Tibial nerve (tissue), 4 donors: ENCODE data around the gene ARHGAP6. TPM values are rescaled to one million over a fixed set of nuclear protein-coding genes. Genes with fewer than 3 reads are reported as not detected.

Experiments
- DNase-seq, 2 donors: peaks; one replicate each; pipeline ENCODE4 v3.0.0-alpha.2; 2019; ENCODE audit warnings: low spot score in 2 of 2
- H3K27ac ChIP-seq, 4 donors: fragments of 200-600 bp; sonication (generic) in 3 of 4; one replicate each; pipeline ENCODE4 v1.5.1; 2017 to 2019; ENCODE audit warnings: mild to moderate bottlenecking in 1 of 4
- H3K27me3 ChIP-seq, 2 donors: fragments of 200-600 bp; sonication (generic) in 1 of 2; one replicate each; pipeline versions ENCODE4 v1.5.1 to v1.6.0; 2017 to 2019
- H3K36me3 ChIP-seq, 3 donors: fragments of 200-600 bp; sonication (generic); one replicate each; pipeline ENCODE4 v1.5.1; 2018 to 2019
- H3K4me1 ChIP-seq, 4 donors: fragments of 200-600 bp; sonication (generic) in 3 of 4; one replicate each; pipeline ENCODE4 v1.5.1; 2017 to 2019
- H3K4me3 ChIP-seq, 4 donors: fragments of 200-600 bp; sonication (generic) in 3 of 4; one replicate each; pipeline ENCODE4 v1.5.1; 2017 to 2019; ENCODE audit warnings: mild to moderate bottlenecking in 1 of 4, moderate library complexity in 1 of 4
- H3K9me3 ChIP-seq, 4 donors: fragments of 200-600 bp; sonication (generic) in 3 of 4; one replicate each; pipeline ENCODE4 v1.5.1; 2017 to 2019
- EP300 ChIP-seq, 2 donors: sonication (generic); formaldehyde crosslinking; IDR thresholded peaks; one replicate each; pipeline ENCODE4 v1.6.1; 2017; ENCODE audit warnings: antibody characterized with exemption in 2 of 2, mild to moderate bottlenecking in 1 of 2
- POLR2A ChIP-seq, 2 donors: fragments of 450-650 bp; IDR thresholded peaks; one replicate each; pipeline ENCODE4 v1.6.1; 2017; ENCODE audit warnings: antibody characterized with exemption in 2 of 2, mild to moderate bottlenecking in 2 of 2, moderate library complexity in 2 of 2
- WGBS, 2 donors: methylation state at CpG; one replicate each; pipeline ENCODE4 v1.1.5; 2018; 5-methylcytosine and 5-hydroxymethylcytosine counted together
- total RNA-seq, 4 donors: library from RNA; depleted of rRNA; stranded (reverse); fragments of >200 nt; gene quantifications; one replicate each; pipeline ENCODE4 v1.1.0, GENCODE V29; 2016
- TF ChIP-seq, protein P1 (sequence below), 5 experiments: fragments of 200-600 bp in 3 of 5; fragments of 450-650 bp in 2 of 5; sonication (generic) in 3 of 5; IDR thresholded peaks; one replicate each; pipeline ENCODE4 v1.5.1; 2016 to 2019; ENCODE audit warnings: antibody characterized with exemption in 5 of 5, mild to moderate bottlenecking in 3 of 5, moderate library complexity in 2 of 5

Gene ARHGAP6
- total RNA-seq, 4 donors from 2014 or later = 16.0 to 51.9 (median 39.3) TPM

DNA sequence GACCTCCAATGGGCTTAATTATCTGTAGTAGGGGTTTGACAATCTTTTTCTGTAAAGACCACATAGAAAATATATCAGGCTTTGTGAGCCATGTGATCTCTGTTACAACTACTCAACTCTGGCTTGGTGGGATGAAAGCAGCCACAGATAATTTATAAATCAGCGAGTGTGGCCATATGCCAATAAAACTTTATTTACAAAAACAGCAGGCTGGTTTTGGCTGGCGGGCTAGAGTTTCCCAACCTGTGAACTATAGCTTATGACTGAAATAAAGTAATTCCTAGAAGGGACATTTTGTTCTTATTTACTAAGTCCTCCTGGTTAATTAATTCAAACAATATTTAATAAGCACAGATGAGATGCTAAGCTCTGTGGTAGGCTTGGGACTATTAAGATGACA lies 408.4 kb downstream of the ARHGAP6 start:
- WGBS, 2 donors = 82 to 95% methylated on average over 2 of the region's 2 CpGs
- no peak for DNase-seq
- Histone ChIP-seq H3K27me3 (no peaks in the 10 kb centered on the region), H3K36me3 (no peaks in the 10 kb centered on the region), H3K27ac (no peak overlapping the region), H3K4me1 (no peaks in the 10 kb centered on the region), H3K4me3 (no peak overlapping the region), H3K9me3 (no peaks in the 10 kb centered on the region)
- TF ChIP-seq, protein P1, sequence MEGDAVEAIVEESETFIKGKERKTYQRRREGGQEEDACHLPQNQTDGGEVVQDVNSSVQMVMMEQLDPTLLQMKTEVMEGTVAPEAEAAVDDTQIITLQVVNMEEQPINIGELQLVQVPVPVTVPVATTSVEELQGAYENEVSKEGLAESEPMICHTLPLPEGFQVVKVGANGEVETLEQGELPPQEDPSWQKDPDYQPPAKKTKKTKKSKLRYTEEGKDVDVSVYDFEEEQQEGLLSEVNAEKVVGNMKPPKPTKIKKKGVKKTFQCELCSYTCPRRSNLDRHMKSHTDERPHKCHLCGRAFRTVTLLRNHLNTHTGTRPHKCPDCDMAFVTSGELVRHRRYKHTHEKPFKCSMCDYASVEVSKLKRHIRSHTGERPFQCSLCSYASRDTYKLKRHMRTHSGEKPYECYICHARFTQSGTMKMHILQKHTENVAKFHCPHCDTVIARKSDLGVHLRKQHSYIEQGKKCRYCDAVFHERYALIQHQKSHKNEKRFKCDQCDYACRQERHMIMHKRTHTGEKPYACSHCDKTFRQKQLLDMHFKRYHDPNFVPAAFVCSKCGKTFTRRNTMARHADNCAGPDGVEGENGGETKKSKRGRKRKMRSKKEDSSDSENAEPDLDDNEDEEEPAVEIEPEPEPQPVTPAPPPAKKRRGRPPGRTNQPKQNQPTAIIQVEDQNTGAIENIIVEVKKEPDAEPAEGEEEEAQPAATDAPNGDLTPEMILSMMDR (IDR thresholded peaks at IDR 0.05) = no peak
- no peak for TF ChIP-seq POLR2A (IDR thresholded peaks at IDR 0.05)
- no peak for TF ChIP-seq EP300 (IDR thresholded peaks at IDR 0.05)

DNA sequence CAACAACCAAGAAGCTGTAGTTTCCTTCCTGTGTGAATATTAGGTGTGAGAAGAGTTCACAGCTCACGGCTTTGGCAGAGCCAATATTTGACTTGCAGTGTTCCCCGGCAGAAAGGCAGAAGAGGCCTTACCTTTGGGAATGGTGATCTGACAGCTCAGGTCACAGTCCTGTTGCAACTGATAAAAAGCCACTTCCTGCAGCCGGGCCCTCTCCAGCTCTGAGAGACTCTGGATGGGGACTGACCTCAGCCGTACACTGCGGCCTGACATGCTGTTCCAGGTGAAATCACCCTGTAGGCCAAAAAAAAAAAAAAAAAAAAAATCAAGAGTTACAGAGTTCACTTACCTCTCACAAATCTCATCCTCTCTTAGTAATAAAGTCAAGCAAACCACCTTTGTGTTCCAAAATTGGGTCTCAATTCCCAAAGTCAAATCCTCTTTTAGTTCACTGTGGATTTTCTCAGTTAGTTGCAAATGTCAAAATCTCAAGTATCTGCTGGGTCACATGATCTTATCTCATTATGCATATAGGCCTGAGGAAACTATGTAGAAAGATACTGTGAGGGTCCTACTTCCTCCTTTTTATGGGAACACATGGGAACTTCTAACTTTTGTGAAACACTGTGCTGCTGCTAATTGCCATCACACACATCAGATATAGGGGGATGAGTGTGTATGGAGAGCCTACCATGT lies 411.2 kb downstream of the ARHGAP6 start:
- H3K9me3 ChIP-seq = no peaks in the 10 kb centered on the region
- no peaks in the 10 kb centered on the region for H3K36me3 ChIP-seq
- TF ChIP-seq, protein P1 (IDR thresholded peaks at IDR 0.05) = no peak
- TF ChIP-seq EP300 (IDR thresholded peaks at IDR 0.05) (no peak), POLR2A (IDR thresholded peaks at IDR 0.05) (no peak)
- 79 to 87% methylated on average over 5 of the region's 5 CpGs for WGBS, 2 donors
- H3K27ac ChIP-seq = no peak overlapping the region
- no peaks in the 10 kb centered on the region for H3K27me3 ChIP-seq
- no peak overlapping the region for H3K4me3 ChIP-seq
- no peaks in the 10 kb centered on the region for H3K4me1 ChIP-seq
- no peak for DNase-seq

DNA sequence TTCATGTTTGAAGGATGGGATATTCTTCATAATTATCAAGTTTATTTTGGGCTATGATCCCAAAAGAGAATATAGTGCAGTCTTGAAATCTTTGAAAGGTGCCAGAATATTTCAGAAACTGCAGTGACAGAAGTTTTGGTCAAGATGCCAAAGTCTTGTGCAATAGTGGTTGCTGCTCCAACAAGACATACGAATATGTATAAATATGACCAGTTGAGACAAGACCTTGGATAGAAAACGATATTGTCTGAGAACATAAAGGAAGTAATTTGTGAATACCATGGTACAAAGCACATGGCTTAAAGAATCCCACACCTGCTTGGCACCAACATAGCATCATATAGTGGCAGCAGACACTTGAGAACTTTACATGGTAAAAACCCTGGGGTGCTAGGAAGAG lies 421.1 kb downstream of the ARHGAP6 start:
- peak in 1 of 2 donors; percentile 61 for DNase-seq
- TF ChIP-seq EP300 (IDR thresholded peaks at IDR 0.05) = peak in 1 of 2 donors; percentile 19
- TF ChIP-seq, protein P1 (IDR thresholded peaks at IDR 0.05) = no peak
- no peak for TF ChIP-seq POLR2A (IDR thresholded peaks at IDR 0.05)
- Histone ChIP-seq H3K27me3 (no peaks in the 10 kb centered on the region), H3K9me3 (no peaks in the 10 kb centered on the region), H3K36me3 (no peaks in the 10 kb centered on the region), H3K27ac (no peak overlapping the region), H3K4me3 (no peak overlapping the region), H3K4me1 (no peaks in the 10 kb centered on the region)
- WGBS, 2 donors = 40 to 47% methylated on average over 2 of the region's 2 CpGs

DNA sequence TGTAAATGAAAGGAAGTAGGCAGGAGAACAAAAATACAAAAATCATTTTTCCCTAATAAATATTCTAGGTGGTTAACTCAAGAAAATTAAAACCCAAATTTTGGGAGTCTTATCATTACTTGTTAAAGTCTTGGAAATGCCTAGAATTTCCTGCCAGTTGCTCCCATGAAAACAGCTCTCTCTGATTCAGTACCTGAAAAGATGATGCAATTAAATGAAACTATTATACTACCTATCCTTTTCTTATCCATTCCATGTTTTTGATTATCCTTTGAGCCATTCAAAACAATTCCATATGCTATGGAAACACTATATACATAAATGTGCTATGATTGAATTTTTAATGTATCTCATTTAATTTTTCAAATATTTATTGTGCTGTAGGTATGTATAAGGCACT lies 423.0 kb downstream of the ARHGAP6 start:
- no peaks in the 10 kb centered on the region for H3K9me3 ChIP-seq
- no peaks in the 10 kb centered on the region for H3K27me3 ChIP-seq
- no peak for TF ChIP-seq EP300 (IDR thresholded peaks at IDR 0.05)
- TF ChIP-seq, protein P1 (IDR thresholded peaks at IDR 0.05) = no peak
- no peak for TF ChIP-seq POLR2A (IDR thresholded peaks at IDR 0.05)
- peak overlapping the region in 1 of 4 donors; percentile 58 for H3K27ac ChIP-seq
- no peak overlapping the region for H3K4me3 ChIP-seq
- DNase-seq = no peak
- no peaks in the 10 kb centered on the region for H3K4me1 ChIP-seq
- H3K36me3 ChIP-seq = no peaks in the 10 kb centered on the region

DNA sequence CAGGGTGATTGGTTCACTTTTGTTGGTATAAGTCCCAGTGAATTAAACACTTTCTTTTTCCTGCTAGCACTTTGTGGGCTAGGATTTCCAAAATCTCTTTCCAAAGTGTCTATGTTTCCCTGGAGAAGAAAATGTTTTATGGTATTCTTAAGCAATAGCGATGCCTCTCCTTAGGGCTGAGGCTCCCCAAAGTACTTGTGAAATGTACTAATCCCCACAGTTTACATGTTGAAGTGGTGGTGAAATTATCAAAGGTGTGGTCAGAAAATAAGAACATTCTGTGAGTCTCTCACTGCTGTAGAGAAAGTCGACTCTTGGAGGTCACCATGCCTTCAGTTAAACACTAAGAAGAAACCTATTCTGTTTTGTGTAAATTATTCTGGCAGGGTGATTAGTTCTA lies 424.0 kb downstream of the ARHGAP6 start:
- no peak for DNase-seq
- H3K27ac ChIP-seq = peak overlapping the region in 1 of 4 donors; percentile 58
- no peak overlapping the region for H3K4me3 ChIP-seq
- H3K9me3 ChIP-seq = no peaks in the 10 kb centered on the region
- TF ChIP-seq POLR2A (IDR thresholded peaks at IDR 0.05) = no peak
- TF ChIP-seq, protein P1 (IDR thresholded peaks at IDR 0.05) = no peak
- peak in 1 of 2 donors; percentile 77 for TF ChIP-seq EP300 (IDR thresholded peaks at IDR 0.05)
- no peaks in the 10 kb centered on the region for H3K36me3 ChIP-seq
- no peaks in the 10 kb centered on the region for H3K27me3 ChIP-seq
- WGBS, 2 donors = 72 to 77% methylated on average over 2 of the region's 2 CpGs
- no peaks in the 10 kb centered on the region for H3K4me1 ChIP-seq
